ENCODE results near the gene ARID3A.

The ARID3A gene

DNA sequence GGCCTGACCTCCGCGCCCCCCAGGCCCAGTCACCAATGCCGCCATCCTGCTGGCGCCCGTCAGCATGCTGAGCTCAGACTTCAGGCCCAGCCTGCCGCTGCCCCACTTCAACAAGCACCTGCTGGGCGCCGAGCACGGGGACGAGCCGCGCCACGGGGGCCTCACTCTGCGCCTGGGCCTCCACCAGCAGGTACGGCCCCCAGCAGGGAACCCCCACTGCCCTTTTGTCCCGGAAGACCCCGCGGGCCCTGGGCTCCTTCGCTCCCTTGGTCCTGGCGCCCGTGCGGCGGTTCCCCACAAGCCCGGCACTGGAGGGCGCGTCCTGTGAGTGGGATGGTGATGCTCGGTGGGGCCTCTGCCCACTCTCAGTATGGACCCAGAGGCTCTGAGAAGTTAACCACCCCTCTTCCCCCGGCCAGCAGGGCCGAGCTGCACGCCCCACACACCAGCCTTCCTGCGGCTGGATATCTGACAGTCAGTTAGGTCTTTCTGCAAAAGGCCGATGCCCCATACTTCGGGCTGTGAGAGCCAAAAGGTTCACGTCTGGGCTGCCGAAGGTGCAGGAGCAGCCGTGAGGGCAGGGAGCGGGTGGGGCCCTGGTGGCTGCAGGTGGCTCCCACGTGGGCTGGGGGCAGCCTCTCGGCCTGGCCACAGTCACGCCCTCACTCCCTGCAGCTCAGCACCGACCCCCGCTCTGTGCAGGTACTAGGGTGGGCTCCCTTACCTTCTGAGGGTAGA is 66.3 kb downstream of the ARID3A start:
- Histone ChIP-seq H3K27ac (no peak overlapping the region), H3K4me2 (no peak overlapping the region), H3K9ac (no peak overlapping the region), H4K20me1 (ENCODE audit: insufficient read depth) (no peaks in the 10 kb centered on the region), H3K4me1 (ENCODE audit: low read depth, poor library complexity, severe bottlenecking) (peaks cover 20% of the 10 kb centered on the region), H3K27me3 (ENCODE audit: insufficient read depth, low read depth) (no peaks in the 10 kb centered on the region), H2AFZ (ENCODE audit: low read depth) (no peak overlapping the region), H3K79me2 (ENCODE audit: insufficient read depth, low read depth) (no peaks in the 10 kb centered on the region), H3K36me3 (ENCODE audit: insufficient read depth) (no peaks in the 10 kb centered on the region), H3K4me3 (IDR thresholded peaks at IDR 0.05; ENCODE audit: insufficient read depth, low read depth, low read length) (no peak overlapping the region)
- TF ChIP-seq, protein P1, sequence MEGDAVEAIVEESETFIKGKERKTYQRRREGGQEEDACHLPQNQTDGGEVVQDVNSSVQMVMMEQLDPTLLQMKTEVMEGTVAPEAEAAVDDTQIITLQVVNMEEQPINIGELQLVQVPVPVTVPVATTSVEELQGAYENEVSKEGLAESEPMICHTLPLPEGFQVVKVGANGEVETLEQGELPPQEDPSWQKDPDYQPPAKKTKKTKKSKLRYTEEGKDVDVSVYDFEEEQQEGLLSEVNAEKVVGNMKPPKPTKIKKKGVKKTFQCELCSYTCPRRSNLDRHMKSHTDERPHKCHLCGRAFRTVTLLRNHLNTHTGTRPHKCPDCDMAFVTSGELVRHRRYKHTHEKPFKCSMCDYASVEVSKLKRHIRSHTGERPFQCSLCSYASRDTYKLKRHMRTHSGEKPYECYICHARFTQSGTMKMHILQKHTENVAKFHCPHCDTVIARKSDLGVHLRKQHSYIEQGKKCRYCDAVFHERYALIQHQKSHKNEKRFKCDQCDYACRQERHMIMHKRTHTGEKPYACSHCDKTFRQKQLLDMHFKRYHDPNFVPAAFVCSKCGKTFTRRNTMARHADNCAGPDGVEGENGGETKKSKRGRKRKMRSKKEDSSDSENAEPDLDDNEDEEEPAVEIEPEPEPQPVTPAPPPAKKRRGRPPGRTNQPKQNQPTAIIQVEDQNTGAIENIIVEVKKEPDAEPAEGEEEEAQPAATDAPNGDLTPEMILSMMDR (conservative IDR thresholded peaks at IDR 0.05; ENCODE audit: low read depth, low read length), result no peak

DNA sequence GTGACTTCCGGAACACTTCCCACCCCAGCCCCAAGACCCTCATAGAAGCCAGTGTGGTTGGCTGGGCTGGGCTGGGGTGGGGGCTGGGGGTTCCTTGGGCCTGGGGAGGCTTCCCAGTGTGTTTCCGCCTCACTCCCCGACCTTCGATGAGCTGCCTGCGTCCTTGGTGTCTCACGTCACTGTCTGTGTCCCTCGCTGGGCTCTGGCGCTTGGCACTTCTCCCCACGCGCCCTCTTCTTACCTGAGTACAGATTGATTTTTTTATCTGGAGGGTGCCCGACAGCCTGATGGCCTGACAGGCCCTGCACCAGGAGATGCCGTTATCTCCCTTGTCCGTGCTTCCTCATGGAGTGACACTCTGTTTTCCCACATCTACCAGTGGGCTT is 66.8 kb downstream of the ARID3A start:
- TF ChIP-seq, protein P1 (conservative IDR thresholded peaks at IDR 0.05; ENCODE audit: low read depth, low read length), result no peak
- Histone ChIP-seq H3K4me2 (no peak overlapping the region), H3K9ac (no peak overlapping the region), H3K27me3 (ENCODE audit: insufficient read depth, low read depth) (peaks cover under 1% of the 10 kb centered on the region; the same call in 1 of the 2 replicates), H3K4me1 (ENCODE audit: low read depth, poor library complexity, severe bottlenecking) (peaks cover 22% of the 10 kb centered on the region), H3K27ac (no peak overlapping the region), H4K20me1 (ENCODE audit: insufficient read depth) (no peaks in the 10 kb centered on the region), H3K36me3 (ENCODE audit: insufficient read depth) (no peaks in the 10 kb centered on the region), H2AFZ (ENCODE audit: low read depth) (no peak overlapping the region), H3K4me3 (IDR thresholded peaks at IDR 0.05; ENCODE audit: insufficient read depth, low read depth, low read length) (no peak overlapping the region), H3K79me2 (ENCODE audit: insufficient read depth, low read depth) (no peaks in the 10 kb centered on the region)

DNA sequence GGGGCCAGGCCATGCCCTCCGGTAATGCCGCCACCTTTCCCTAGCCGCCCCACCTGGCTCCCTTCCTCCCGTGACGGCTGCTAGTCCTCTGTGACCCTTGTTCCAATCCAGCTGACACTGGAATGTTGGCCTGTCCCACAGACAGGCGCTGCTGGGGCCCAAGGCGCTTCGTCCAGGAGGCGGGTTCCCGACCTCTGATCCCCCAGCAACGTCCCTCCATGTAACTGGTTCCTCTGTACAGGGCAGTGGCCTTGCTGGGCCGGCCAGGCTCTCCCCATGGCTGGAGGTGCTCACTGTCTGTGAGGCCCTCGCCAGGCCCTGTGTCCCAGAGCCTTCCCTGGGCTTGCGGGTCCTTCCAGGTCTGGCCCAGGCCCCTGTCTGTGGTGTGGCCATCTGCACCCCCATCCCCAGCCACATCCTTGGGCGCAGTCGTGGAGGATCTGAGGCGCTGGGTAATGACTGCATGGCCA is 67.6 kb downstream of the ARID3A start:
- H3K36me3 ChIP-seq (ENCODE audit: insufficient read depth), result no peaks in the 10 kb centered on the region
- TF ChIP-seq, protein P1 (conservative IDR thresholded peaks at IDR 0.05; ENCODE audit: low read depth, low read length), result no peak
- H3K27ac ChIP-seq, result no peak overlapping the region
- no peak overlapping the region for H3K9ac ChIP-seq
- H3K27me3 ChIP-seq (ENCODE audit: insufficient read depth, low read depth), result peaks cover 8% of the 10 kb centered on the region; the same call in 1 of the 2 replicates
- no peak overlapping the region for H3K4me3 ChIP-seq (IDR thresholded peaks at IDR 0.05; ENCODE audit: insufficient read depth, low read depth, low read length)
- no peaks in the 10 kb centered on the region for H3K79me2 ChIP-seq (ENCODE audit: insufficient read depth, low read depth)
- no peaks in the 10 kb centered on the region for H4K20me1 ChIP-seq (ENCODE audit: insufficient read depth)
- no peak overlapping the region for H2AFZ ChIP-seq (ENCODE audit: low read depth)
- peaks cover 22% of the 10 kb centered on the region for H3K4me1 ChIP-seq (ENCODE audit: low read depth, poor library complexity, severe bottlenecking)
- no peak overlapping the region for H3K4me2 ChIP-seq

DNA sequence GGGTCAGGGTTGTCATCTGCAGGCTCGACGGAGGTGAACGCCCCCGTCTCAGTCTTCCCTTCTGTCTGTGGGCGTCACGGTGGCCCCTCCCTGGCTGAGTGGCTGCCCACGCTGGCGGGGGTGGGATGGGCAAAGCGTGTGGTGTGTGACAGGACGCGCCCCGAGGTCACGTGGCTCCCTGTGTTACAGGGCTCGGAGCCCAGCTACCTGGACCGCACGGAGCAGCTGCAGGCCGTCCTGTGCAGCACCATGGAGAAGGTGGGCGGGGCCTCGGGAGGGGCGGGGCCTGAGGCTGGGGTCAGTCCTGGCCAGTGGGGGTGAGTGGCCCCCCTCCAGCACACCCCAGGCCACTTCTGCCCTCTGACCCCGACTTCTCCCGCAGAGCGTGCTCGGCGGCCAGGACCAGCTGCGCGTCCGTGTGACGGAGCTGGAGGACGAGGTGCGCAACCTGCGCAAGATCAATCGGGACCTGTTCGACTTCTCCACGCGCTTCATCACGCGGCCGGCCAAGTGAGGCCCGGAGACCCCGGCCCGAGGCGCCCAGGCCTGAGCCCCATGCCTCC is 68.1 kb downstream of the ARID3A start:
- TF ChIP-seq, protein P1 (conservative IDR thresholded peaks at IDR 0.05; ENCODE audit: low read depth, low read length), result no peak
- Histone ChIP-seq H4K20me1 (ENCODE audit: insufficient read depth) (no peaks in the 10 kb centered on the region), H3K4me3 (IDR thresholded peaks at IDR 0.05; ENCODE audit: insufficient read depth, low read depth, low read length) (no peak overlapping the region), H3K4me1 (ENCODE audit: low read depth, poor library complexity, severe bottlenecking) (peaks cover 22% of the 10 kb centered on the region), H3K79me2 (ENCODE audit: insufficient read depth, low read depth) (no peaks in the 10 kb centered on the region), H3K27ac (no peak overlapping the region), H3K27me3 (ENCODE audit: insufficient read depth, low read depth) (peaks cover 13% of the 10 kb centered on the region; the same call in 1 of the 2 replicates), H3K36me3 (ENCODE audit: insufficient read depth) (no peaks in the 10 kb centered on the region), H3K4me2 (no peak overlapping the region), H3K9ac (no peak overlapping the region), H2AFZ (ENCODE audit: low read depth) (no peak overlapping the region)

All from KMS-11 (cell line).